T-cell (primary cell): ENCODE data around the gene CARD19. TPM values are rescaled to one million over a fixed set of nuclear protein-coding genes. Genes with fewer than 3 reads are reported as not detected.

ENCODE experiments used
- ATAC-seq, 4 experiments: fragments of 200-7000 bp in 3 of 4; fragments of 150-1000 bp in 1 of 4; cut with Tn5 transposase; replicated peaks in 1 of 4; 1 replicate in 3 of 4; 2 replicates in 1 of 4; pipeline ENCODE4 v1.10.0; 2021; ENCODE audit warnings: moderate library complexity in 3 of 4, mild to moderate bottlenecking in 2 of 4, moderate number of reproducible peaks in 1 of 4
- CTCF ChIA-PET, 2 donors: fragments of 300-600 bp; sonication (Branson Sonifier 250); formaldehyde crosslinking; loops; one replicate each; lab custom pipeline; 2022; ENCODE audit warnings: antibody characterized with exemption in 2 of 2; lab: Charles Lee
- POLR2A ChIA-PET, 2 donors: fragments of 300-600 bp; sonication (Branson Sonifier 250); formaldehyde crosslinking; loops; one replicate each; lab custom pipeline; 2022; ENCODE audit warnings: antibody characterized with exemption in 2 of 2; lab: Charles Lee
- DNase-seq, 35 experiments: peaks; one replicate each; pipeline versions ENCODE4 v3.0.0 to v3.0.0-alpha.2; 2013 to 2023
- H3K27ac ChIP-seq: one replicate; pipeline ENCODE4 v1.5.1; 2013; ENCODE audit warnings: low read length
- H3K27me3 ChIP-seq, 2 experiments: replicated peaks in 1 of 2; 1 replicate in 1 of 2; 2 replicates in 1 of 2; pipeline versions ENCODE4 v1.6.1 to v1.7.0; 2013; ENCODE audit warnings: low read length in 1 of 2, mixed read lengths in 1 of 2; ENCODE audit not compliant: control insufficient read depth in 2 of 2, insufficient read depth in 2 of 2; ENCODE audit errors: extremely low read depth in 1 of 2
- H3K36me3 ChIP-seq, 2 donors: 1 replicate in 1 of 2; 2 replicates in 1 of 2; pipeline versions ENCODE4 v1.6.1 to v1.7.0; 2013; ENCODE audit warnings: low read length in 1 of 2; ENCODE audit not compliant: control insufficient read depth in 2 of 2, insufficient read depth in 1 of 2; ENCODE audit errors: extremely low read depth in 1 of 2
- H3K4me1 ChIP-seq, 2 experiments: 1 replicate in 1 of 2; 2 replicates in 1 of 2; pipeline versions ENCODE4 v1.6.1 to v1.7.0; 2013; ENCODE audit warnings: low read length in 2 of 2, mixed read lengths in 1 of 2; ENCODE audit not compliant: insufficient read depth in 2 of 2, control insufficient read depth in 1 of 2; ENCODE audit errors: extremely low read depth in 1 of 2
- H3K4me3 ChIP-seq, 2 donors: 1 replicate in 1 of 2; 2 replicates in 1 of 2; pipeline versions ENCODE4 v1.5.1 to v1.7.0; 2013; ENCODE audit warnings: mild to moderate bottlenecking in 2 of 2, low read length in 1 of 2, moderate library complexity in 1 of 2; ENCODE audit not compliant: control insufficient read depth in 1 of 2; ENCODE audit errors: extremely low read depth in 1 of 2
- H3K9me3 ChIP-seq: 2 replicates; pipeline ENCODE4 v1.7.0; 2013
- H3K27ac Mint-ChIP-seq, 2 donors: one replicate each; pipeline ENCODE4 v1.8.0; 2020 to 2021; ENCODE audit warnings: mild to moderate bottlenecking in 2 of 2, mixed read lengths in 2 of 2
- H3K27me3 Mint-ChIP-seq, 2 donors: one replicate each; pipeline ENCODE4 v1.8.0; 2021 to 2022; ENCODE audit warnings: mixed read lengths in 2 of 2
- H3K36me3 Mint-ChIP-seq: one replicate; pipeline ENCODE4 v1.8.0; 2021; ENCODE audit warnings: mixed read lengths
- H3K4me1 Mint-ChIP-seq, 3 donors: one replicate each; pipeline ENCODE4 v1.8.0; 2020 to 2022; ENCODE audit warnings: mixed read lengths in 3 of 3, mild to moderate bottlenecking in 1 of 3
- H3K4me3 Mint-ChIP-seq, 3 donors: one replicate each; pipeline ENCODE4 v1.8.0; 2020 to 2022; ENCODE audit warnings: mild to moderate bottlenecking in 3 of 3, mixed read lengths in 3 of 3, moderate library complexity in 3 of 3
- H3K9me3 Mint-ChIP-seq, 3 donors: one replicate each; pipeline ENCODE4 v1.8.0; 2020 to 2022; ENCODE audit warnings: mixed read lengths in 3 of 3
- WGBS: methylation state at CpG from one replicate; pipeline ENCODE4 v1.1.5; 2013; ENCODE audit warnings: missing lambda C conversion rate; ENCODE audit not compliant: insufficient coverage; 5-methylcytosine and 5-hydroxymethylcytosine counted together
- total RNA-seq, 35 experiments: library from RNA in 6 of 35; stranded (reverse) in 6 of 35; fragments of 120-200 nt in 1 of 35; gene quantifications; one replicate each; pipeline versions ENCODE4 v1.2.1 to v1.2.4 and lab custom pipeline; 2013 to 2026

The CARD19 gene
- total RNA-seq, 5 donors from 2014 or later (not counting 1 experiment from before 2014, with no cell fraction given), result 39.7 to 98.5 (median 72.8) TPM

- no peaks in the 10 kb centered on the region for H3K9me3 Mint-ChIP-seq
- H3K27ac ChIP-seq, result no peak overlapping the region
- no peak overlapping the region for H3K4me3 ChIP-seq
- H3K36me3 ChIP-seq, result no peaks in the 10 kb centered on the region
- H3K4me3 Mint-ChIP-seq, result no peak overlapping the region
- H3K27me3 Mint-ChIP-seq, result no peaks in the 10 kb centered on the region
- H3K36me3 Mint-ChIP-seq, result no peaks in the 10 kb centered on the region
- WGBS, result 74% methylated on average over 12 of the region's 15 CpGs
- ChIA-PET CTCF (no interaction called here), POLR2A (no interaction called here)
- peak; percentile 23 to 48 (median 35) for ATAC-seq
- no peaks in the 10 kb centered on the region for H3K9me3 ChIP-seq
- H3K4me1 ChIP-seq, result peaks cover 5 to 61% of the 10 kb centered on the region in 2 experiments
- peak in 6 of 35 experiments; percentile 21 to 53 (median 42) for DNase-seq
- peaks cover 48 to 63% (median 53%) of the 10 kb centered on the region in 3 donors for H3K4me1 Mint-ChIP-seq
- H3K27ac Mint-ChIP-seq, result peak overlapping the region; percentile 57 to 93
- no peaks in the 10 kb centered on the region for H3K27me3 ChIP-seq
Measured at GRCh38 chr9:93052791-93053540, 43.1 kb upstream of the CARD19 start.

- Mint-ChIP-seq H3K36me3 (no peaks in the 10 kb centered on the region), H3K4me1 (peaks cover 47 to 59% (median 51%) of the 10 kb centered on the region in 3 donors), H3K4me3 (no peak overlapping the region), H3K9me3 (no peaks in the 10 kb centered on the region), H3K27me3 (no peaks in the 10 kb centered on the region), H3K27ac (peak overlapping the region; percentile 71 to 93)
- DNase-seq, result no peak
- 97% methylated on average over 5 of the region's 5 CpGs for WGBS
- ATAC-seq, result no peak
- H3K9me3 ChIP-seq, result no peaks in the 10 kb centered on the region
- no peak overlapping the region for H3K4me3 ChIP-seq
- H3K27ac ChIP-seq, result no peak overlapping the region
- H3K27me3 ChIP-seq, result no peaks in the 10 kb centered on the region
- ChIA-PET POLR2A (no interaction called here), CTCF (interaction anchor here (0.6 to 1.3 kb wide), 3 partner anchors 11 to 147 kb away, joined by 3 read pairs; no protein-coding TSS in a partner anchor)
- peaks cover 5 to 65% of the 10 kb centered on the region in 2 experiments for H3K4me1 ChIP-seq
- H3K36me3 ChIP-seq, result no peaks in the 10 kb centered on the region
Measured at GRCh38 chr9:93053781-93054331, 42.2 kb upstream of the CARD19 start.

- Histone ChIP-seq H3K4me3 (no peak overlapping the region), H3K27ac (no peak overlapping the region), H3K27me3 (no peaks in the 10 kb centered on the region), H3K9me3 (no peaks in the 10 kb centered on the region), H3K4me1 (peaks cover 7 to 66% of the 10 kb centered on the region in 2 experiments), H3K36me3 (no peaks in the 10 kb centered on the region)
- no peaks in the 10 kb centered on the region for H3K36me3 Mint-ChIP-seq
- WGBS, result 98% methylated on average over 5 of the region's 11 CpGs
- ChIA-PET POLR2A (no interaction called here), CTCF (interaction anchor here (0.6 to 1.3 kb wide), 4 partner anchors 10 to 148 kb away, joined by 3 read pairs; no protein-coding TSS in a partner anchor)
- ATAC-seq, result no peak
- peaks cover 49 to 60% (median 53%) of the 10 kb centered on the region in 3 donors for H3K4me1 Mint-ChIP-seq
- H3K4me3 Mint-ChIP-seq, result no peak overlapping the region
- H3K27ac Mint-ChIP-seq, result peak overlapping the region; percentile 74 to 93
- H3K27me3 Mint-ChIP-seq, result no peaks in the 10 kb centered on the region
- H3K9me3 Mint-ChIP-seq, result no peaks in the 10 kb centered on the region
- DNase-seq, result no peak
Measured at GRCh38 chr9:93054758-93055704, 41.0 kb upstream of the CARD19 start.

GRCh38 chr9:93057042-93057702 lies 38.8 kb upstream of the CARD19 start:
- DNase-seq (peak in 1 of 35 experiments; percentile 32), ATAC-seq (no peak)
- H3K9me3 Mint-ChIP-seq, result no peaks in the 10 kb centered on the region
- ChIA-PET POLR2A (no interaction called here), CTCF (interaction anchor here in 1 of 2 donors (0.8 kb wide), 1 partner anchor 54 kb away, joined by 3 read pairs; no protein-coding TSS in a partner anchor)
- Histone ChIP-seq H3K27ac (peak overlapping the region; percentile 74), H3K36me3 (no peaks in the 10 kb centered on the region), H3K4me3 (no peak overlapping the region), H3K9me3 (no peaks in the 10 kb centered on the region), H3K27me3 (no peaks in the 10 kb centered on the region), H3K4me1 (peaks cover 23 to 85% of the 10 kb centered on the region in 2 experiments)
- 82% methylated on average over 8 of the region's 8 CpGs for WGBS
- peaks cover under 1% of the 10 kb centered on the region for H3K36me3 Mint-ChIP-seq
- peaks cover 66 to 78% (median 72%) of the 10 kb centered on the region in 3 donors for H3K4me1 Mint-ChIP-seq
- peak overlapping the region; percentile 93 for H3K27ac Mint-ChIP-seq
- H3K4me3 Mint-ChIP-seq, result peak overlapping the region; percentile 74 to 80 (median 79)
- H3K27me3 Mint-ChIP-seq, result no peaks in the 10 kb centered on the region

- Histone ChIP-seq H3K9me3 (no peaks in the 10 kb centered on the region), H3K36me3 (peaks cover 0 to 6% of the 10 kb centered on the region in 2 donors), H3K4me3 (peak overlapping the region in 1 of 2 donors; percentile 78), H3K27me3 (no peaks in the 10 kb centered on the region), H3K4me1 (peaks cover 30 to 86% of the 10 kb centered on the region in 2 experiments), H3K27ac (peak overlapping the region; percentile 74)
- WGBS, result 94% methylated on average over 3 of the region's 14 CpGs
- Mint-ChIP-seq H3K4me1 (peaks cover 73 to 81% (median 76%) of the 10 kb centered on the region in 3 donors), H3K27me3 (no peaks in the 10 kb centered on the region), H3K4me3 (peak overlapping the region; percentile 74 to 80 (median 79)), H3K36me3 (peaks cover 4% of the 10 kb centered on the region), H3K27ac (peak overlapping the region; percentile 93), H3K9me3 (no peaks in the 10 kb centered on the region)
- DNase-seq (peak in 2 of 35 experiments; percentile 30 to 34), ATAC-seq (peak; percentile 4 to 41 (median 10))
- ChIA-PET CTCF (interaction anchor here in 1 of 2 donors (0.8 kb wide), 1 partner anchor 55 kb away, joined by 3 read pairs; no protein-coding TSS in a partner anchor), POLR2A (no interaction called here)
Measured at GRCh38 chr9:93057703-93058354, 38.2 kb upstream of the CARD19 start.
